ENCODE measurements around the gene HOXD13. TPM values are rescaled to one million over a fixed set of nuclear protein-coding genes. Genes with fewer than 3 reads are reported as not detected.

The HOXD13 gene
- total RNA-seq, 2 experiments from 2014 or later = not detected

- peaks cover 85 to 92% of the 10 kb centered on the region in 2 experiments for H3K27me3 ChIP-seq (ENCODE audit: control insufficient read depth in 1 of 2, insufficient read depth in 2 of 2, low read length in 2 of 2)
- TF ChIP-seq, protein P1, sequence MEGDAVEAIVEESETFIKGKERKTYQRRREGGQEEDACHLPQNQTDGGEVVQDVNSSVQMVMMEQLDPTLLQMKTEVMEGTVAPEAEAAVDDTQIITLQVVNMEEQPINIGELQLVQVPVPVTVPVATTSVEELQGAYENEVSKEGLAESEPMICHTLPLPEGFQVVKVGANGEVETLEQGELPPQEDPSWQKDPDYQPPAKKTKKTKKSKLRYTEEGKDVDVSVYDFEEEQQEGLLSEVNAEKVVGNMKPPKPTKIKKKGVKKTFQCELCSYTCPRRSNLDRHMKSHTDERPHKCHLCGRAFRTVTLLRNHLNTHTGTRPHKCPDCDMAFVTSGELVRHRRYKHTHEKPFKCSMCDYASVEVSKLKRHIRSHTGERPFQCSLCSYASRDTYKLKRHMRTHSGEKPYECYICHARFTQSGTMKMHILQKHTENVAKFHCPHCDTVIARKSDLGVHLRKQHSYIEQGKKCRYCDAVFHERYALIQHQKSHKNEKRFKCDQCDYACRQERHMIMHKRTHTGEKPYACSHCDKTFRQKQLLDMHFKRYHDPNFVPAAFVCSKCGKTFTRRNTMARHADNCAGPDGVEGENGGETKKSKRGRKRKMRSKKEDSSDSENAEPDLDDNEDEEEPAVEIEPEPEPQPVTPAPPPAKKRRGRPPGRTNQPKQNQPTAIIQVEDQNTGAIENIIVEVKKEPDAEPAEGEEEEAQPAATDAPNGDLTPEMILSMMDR (IDR thresholded peaks at IDR 0.05) = no peak
- no peak for ATAC-seq (ENCODE audit: poor library complexity)
- H3K4me1 ChIP-seq (ENCODE audit: insufficient read depth, low read length) = peaks cover 30% of the 10 kb centered on the region
- H3K36me3 ChIP-seq (ENCODE audit: insufficient read depth, low read length) = no peaks in the 10 kb centered on the region
- intact Hi-C loops (cut with DNase I, micrococcal nuclease) = loop anchor here (5.0 to 10.0 kb wide), 4 partner anchors 32 to 1745 kb away; partner anchors contain the start of genes HOXD10 (in 1 of the 2) and SP9 (in 1 of the 2)
- DNase-seq = peak in 2 of 14 experiments; percentile 16 to 41
- ChIA-PET POLR2A (no interaction called here), CTCF (no interaction called here)
- Mint-ChIP-seq H3K4me3 (peak overlapping the region; percentile 73), H3K27ac (peak overlapping the region; percentile 83), H3K36me3 (ENCODE audit: low read depth) (peaks cover 49% of the 10 kb centered on the region), H3K27me3 (peaks cover 86% of the 10 kb centered on the region), H3K4me1 (ENCODE audit: low read depth) (peaks cover 29% of the 10 kb centered on the region), H3K9me3 (peaks cover 19% of the 10 kb centered on the region)
- H3K27ac ChIP-seq (ENCODE audit: low read depth in 1 of 2, low read length in 2 of 2) = no peak overlapping the region
- no peak overlapping the region for H3K4me3 ChIP-seq (ENCODE audit: low read length)
- peaks cover 63 to 83% of the 10 kb centered on the region in 2 experiments for H3K9me3 ChIP-seq (ENCODE audit: control insufficient read depth in 1 of 2, insufficient read depth in 1 of 2, low read length in 2 of 2)
Measured at GRCh38 chr2:176079831-176080539, 12.5 kb upstream of the HOXD13 start.

DNA sequence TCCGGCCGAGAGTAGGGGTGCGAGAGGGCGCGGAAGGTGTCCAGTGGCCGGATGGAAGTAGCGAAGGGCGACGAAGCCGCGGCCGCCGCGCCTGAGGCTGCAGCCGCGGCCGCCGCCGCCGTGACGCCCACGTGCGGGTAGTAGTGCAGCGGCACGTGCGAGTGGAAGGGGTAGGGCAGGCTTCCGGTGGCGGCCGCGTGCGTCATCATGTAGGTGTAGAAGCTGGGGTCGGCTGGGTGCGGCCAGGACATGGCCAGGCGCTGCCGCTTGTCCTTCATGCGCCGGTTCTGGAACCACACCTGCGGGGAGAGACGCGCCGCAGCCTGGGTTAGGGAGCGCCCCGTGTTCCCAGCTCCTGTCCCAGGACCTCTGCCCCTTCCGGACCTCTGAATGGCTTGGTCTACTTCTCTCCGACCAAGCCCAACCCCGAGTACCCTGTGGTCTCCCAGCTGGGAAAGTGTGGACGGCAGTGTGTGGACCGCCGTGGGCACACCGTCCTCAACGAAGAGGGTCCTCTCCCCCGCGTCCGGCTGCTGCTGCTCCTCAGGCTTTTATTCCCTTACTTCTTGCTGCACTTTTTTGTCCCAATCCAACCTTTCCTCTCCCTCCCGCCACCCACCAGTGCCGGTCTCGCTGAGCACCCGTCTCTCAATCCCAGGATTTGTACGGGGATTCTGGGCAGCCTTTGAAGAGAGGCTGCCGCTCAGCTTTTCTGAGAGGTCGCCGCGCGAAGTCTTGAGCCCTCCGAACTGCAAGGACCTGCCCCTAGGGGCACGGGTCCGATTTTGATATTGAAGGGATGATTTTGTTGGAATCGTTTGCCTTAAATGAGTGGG lies 11.8 kb upstream of the HOXD13 start:
- TF ChIP-seq, protein P1 (IDR thresholded peaks at IDR 0.05) = no peak
- H3K9me3 ChIP-seq (ENCODE audit: control insufficient read depth in 1 of 2, insufficient read depth in 1 of 2, low read length in 2 of 2) = peaks cover 71 to 77% of the 10 kb centered on the region in 2 experiments
- peaks cover 56% of the 10 kb centered on the region for H3K36me3 Mint-ChIP-seq (ENCODE audit: low read depth)
- H3K27ac Mint-ChIP-seq = peak overlapping the region; percentile 75
- H3K9me3 Mint-ChIP-seq = peaks cover 16% of the 10 kb centered on the region
- H3K4me3 ChIP-seq (ENCODE audit: low read length) = no peak overlapping the region
- H3K36me3 ChIP-seq (ENCODE audit: insufficient read depth, low read length) = no peaks in the 10 kb centered on the region
- peaks cover 29% of the 10 kb centered on the region for H3K4me1 Mint-ChIP-seq (ENCODE audit: low read depth)
- peaks cover 85 to 92% of the 10 kb centered on the region in 2 experiments for H3K27me3 ChIP-seq (ENCODE audit: control insufficient read depth in 1 of 2, insufficient read depth in 2 of 2, low read length in 2 of 2)
- POLR2A ChIA-PET = no interaction called here
- DNase-seq (peak in 1 of 14 experiments; percentile 41), ATAC-seq (ENCODE audit: poor library complexity) (no peak)
- CTCF ChIA-PET = no interaction called here
- H3K27ac ChIP-seq (ENCODE audit: low read depth in 1 of 2, low read length in 2 of 2) = no peak overlapping the region
- intact Hi-C loops (cut with DNase I, micrococcal nuclease) = loop anchor here (5.0 to 10.0 kb wide), 3 partner anchors 37 to 1746 kb away; partner anchors contain the start of genes HOXD10 (in 1 of the 2) and SP9 (in 1 of the 2)
- H3K27me3 Mint-ChIP-seq = peaks cover 86% of the 10 kb centered on the region
- H3K4me3 Mint-ChIP-seq = peak overlapping the region; percentile 60
- H3K4me1 ChIP-seq (ENCODE audit: insufficient read depth, low read length) = peaks cover 30% of the 10 kb centered on the region

GRCh38 chr2:176081376-176081836 lies 11.1 kb upstream of the HOXD13 start:
- H3K9me3 ChIP-seq (ENCODE audit: control insufficient read depth in 1 of 2, insufficient read depth in 1 of 2, low read length in 2 of 2) = peaks cover 71 to 77% of the 10 kb centered on the region in 2 experiments
- peaks cover 16% of the 10 kb centered on the region for H3K9me3 Mint-ChIP-seq
- H3K4me3 ChIP-seq (ENCODE audit: low read length) = no peak overlapping the region
- CTCF ChIA-PET = no interaction called here
- H3K4me1 ChIP-seq (ENCODE audit: insufficient read depth, low read length) = peaks cover 36% of the 10 kb centered on the region
- ATAC-seq (ENCODE audit: poor library complexity) (no peak), DNase-seq (no peak)
- TF ChIP-seq, protein P1 (IDR thresholded peaks at IDR 0.05) = no peak
- no peaks in the 10 kb centered on the region for H3K36me3 ChIP-seq (ENCODE audit: insufficient read depth, low read length)
- H3K27me3 Mint-ChIP-seq = peaks cover 86% of the 10 kb centered on the region
- POLR2A ChIA-PET = interaction anchor here (2.0 kb wide), 1 partner anchor 8 kb away, joined by 5 read pairs; no protein-coding TSS in a partner anchor
- peaks cover 85 to 92% of the 10 kb centered on the region in 2 experiments for H3K27me3 ChIP-seq (ENCODE audit: control insufficient read depth in 1 of 2, insufficient read depth in 2 of 2, low read length in 2 of 2)
- intact Hi-C loops (cut with DNase I, micrococcal nuclease) = loop anchor here (5.0 to 10.0 kb wide), 3 partner anchors 36 to 1747 kb away; partner anchors contain the start of genes HOXD10 (in 1 of the 2) and SP9 (in 1 of the 2)
- no peak overlapping the region for H3K27ac ChIP-seq (ENCODE audit: low read depth in 1 of 2, low read length in 2 of 2)
- H3K4me1 Mint-ChIP-seq (ENCODE audit: low read depth) = peaks cover 30% of the 10 kb centered on the region
- H3K4me3 Mint-ChIP-seq = peak overlapping the region; percentile 63
- H3K36me3 Mint-ChIP-seq (ENCODE audit: low read depth) = peaks cover 58% of the 10 kb centered on the region
- H3K27ac Mint-ChIP-seq = peak overlapping the region; percentile 75

Data from CD4-positive, alpha-beta T cell (primary cell).